NOMO-1 treated with dmso at 0.1 percent for 144 hours (cell line): Measurements from ENCODE around the gene B4GALT2.

Source experiments
- DNase-seq: peaks from one replicate; lab custom pipeline; 2025; ENCODE audit not compliant: unreplicated experiment; lab: John Stamatoyannopoulos, UW

Gene B4GALT2

DNA sequence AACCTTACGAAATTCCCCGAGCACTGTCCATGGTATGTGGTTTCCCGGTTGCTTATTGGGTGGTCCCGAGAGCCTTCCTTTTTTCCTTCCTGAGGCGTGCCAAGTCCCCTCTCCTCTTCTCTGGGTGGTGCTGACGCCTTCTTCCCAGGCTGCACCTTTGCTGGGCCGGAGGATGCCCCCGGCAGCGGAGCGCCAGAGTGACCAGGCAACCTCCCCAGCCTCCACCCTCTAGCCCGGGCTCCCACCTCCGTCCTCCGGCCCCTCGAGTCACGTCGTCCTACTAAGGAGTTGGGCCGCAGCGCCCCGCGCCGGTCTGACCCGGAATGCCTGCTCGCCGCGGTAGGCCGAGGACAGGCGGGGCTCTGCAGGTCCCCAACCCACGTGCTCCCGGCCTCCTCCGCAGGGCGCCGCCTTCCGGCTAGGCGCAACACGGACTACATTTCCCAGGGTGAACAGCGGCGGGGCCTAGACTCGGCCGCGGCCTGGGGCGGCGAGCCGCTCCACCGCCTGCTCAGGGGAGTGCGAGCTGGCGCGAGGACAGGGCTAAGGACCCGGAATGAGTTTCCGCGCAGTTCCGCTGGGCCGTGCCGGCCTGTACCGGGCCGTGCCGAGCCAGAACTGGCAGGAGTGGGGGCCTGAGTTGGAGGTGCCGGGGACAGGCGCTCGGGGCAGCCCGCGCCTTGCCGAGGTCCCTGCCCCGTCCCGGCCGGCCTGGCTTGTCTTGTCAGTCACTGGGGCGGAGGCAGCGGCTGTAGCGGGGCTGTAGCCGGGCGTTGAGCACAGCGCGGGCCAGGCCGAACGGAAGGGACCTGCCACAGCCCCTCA, 32.6 kb upstream of the B4GALT2 start, which contains the start of gene IPO13:
Gene IPO13 (plus strand): TSS at position 715 of the 825 bp plus-strand sequence. CDS start 651 bp downstream, outside the sequence.
- DNase-seq, result peak; percentile 98

DNA sequence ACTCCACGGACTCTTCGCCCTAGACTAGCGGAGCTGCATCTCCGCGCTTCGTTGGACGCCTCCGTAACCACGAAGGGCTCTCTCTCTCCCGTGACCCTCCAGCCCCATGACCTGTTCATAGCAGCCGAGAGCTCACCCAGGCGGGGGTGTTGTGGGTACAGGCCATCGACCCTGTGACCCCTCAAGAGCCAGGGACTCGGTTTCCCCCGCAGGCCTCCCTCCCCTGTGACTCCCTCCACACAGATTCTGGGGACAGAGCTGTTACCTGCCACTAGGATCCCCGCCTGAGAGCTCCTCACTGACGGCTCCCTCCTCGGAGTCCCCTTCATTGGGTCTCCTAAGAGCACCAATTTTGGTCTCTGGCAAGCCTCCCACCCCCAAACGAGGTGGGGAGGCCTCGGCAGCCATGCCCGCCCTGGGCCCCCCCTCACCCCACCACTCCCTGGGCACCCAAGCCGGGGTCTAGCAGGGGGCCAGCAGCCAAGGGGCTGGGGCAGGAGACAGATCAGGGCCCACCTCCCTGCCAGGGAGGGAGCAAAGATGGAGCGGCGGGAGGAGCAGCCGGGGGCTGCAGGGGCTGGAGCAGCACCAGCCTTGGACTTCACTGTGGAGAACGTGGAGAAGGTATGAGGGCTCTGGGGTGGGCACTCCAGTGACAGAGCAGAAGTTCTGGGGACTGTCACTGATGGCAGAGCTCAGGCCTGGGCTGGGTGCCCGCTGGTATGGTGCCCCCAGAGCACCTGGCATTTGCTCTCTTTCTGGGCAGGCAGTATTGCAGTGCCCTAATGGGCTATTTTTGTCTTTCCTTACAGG, 31.7 kb upstream of the B4GALT2 start:
- no peak for DNase-seq

DNA sequence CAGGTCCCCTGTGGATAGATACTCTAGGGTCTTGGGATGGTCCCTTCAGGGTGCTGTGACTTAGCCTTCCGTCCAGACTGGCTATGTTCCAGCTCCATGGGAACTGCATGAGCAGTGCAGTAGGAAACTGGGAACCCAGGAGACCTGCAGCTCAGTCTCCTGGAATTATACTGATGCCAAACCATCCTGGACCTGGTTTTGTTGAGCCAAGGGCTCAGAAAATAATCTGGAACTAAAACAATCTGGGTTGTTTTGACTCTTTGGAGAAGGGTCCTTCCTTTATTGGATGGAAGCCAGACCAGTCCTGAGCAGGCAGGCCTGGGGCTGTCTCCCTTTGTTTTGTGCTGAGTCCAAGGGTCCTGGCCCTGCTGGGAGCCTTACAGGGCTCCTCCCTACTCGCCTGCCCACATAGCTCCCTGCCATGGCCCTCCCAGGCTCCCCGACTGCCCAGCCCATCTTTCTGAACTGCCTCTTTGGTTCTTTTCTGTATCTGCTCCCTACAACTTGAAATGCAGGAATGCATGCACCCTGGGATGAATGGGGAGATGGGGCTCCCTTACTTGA, 31.1 kb upstream of the B4GALT2 start:
- DNase-seq, result no peak

DNA sequence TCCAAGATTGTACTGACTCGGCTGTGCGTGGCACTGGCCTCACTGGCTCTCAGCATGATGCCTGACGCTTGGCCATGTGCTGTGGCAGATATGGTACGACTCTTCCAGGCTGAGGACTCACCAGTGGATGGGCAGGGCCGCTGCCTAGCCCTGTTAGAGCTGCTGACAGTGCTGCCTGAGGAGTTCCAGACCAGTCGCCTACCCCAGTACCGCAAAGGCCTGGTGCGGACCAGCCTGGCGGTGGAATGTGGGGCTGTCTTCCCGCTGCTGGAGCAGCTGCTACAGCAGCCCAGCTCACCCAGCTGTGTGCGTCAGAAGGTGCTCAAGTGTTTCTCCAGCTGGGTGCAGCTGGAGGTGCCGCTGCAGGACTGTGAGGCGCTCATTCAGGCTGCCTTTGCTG, 29.3 kb upstream of the B4GALT2 start:
- DNase-seq, result no peak

DNA sequence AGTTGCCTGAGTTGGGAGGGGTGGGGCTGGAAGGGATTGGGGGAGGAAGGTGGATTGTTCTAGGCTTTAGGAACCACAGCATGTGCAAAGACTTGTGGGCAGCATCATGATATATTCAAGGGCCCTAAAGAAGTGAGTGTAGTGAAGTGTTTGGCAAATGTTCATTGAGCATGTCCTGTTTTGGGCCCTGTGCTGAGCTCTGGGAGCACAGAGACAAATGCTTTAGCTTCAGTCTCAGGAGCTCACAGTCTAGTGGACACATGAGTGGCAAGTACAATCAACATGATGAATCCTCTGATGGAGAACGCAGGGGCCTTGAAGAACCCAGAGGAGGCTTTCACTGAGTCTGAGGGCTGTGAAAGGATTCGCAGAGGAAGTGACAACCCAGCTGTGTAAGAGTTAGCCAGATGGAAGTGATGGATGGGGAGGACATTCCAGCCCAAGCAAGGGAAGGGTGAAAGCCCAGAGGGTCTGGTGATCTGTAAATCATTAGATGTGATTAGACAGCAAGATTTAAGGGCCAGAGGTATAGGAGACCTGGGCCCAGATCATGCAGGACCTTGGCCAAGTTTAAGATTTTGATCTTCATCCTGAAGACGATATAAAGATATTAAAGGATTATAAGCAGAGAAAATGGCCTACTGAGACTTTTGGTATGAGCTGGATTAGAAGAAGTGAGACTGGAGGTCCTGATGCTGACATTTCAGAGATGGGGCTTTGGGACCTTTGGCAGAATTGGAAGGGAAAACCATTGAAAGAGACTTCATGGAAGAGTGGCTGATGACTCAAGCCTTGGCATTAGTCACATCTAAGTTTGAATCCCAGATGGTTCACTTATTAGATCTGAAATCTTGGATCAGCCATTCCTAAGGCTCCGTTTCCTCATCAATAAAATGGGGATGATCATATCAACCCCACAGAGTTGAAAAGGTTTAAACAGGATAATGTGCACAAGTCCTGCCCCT, 27.7 kb upstream of the B4GALT2 start:
- DNase-seq, result no peak

DNA sequence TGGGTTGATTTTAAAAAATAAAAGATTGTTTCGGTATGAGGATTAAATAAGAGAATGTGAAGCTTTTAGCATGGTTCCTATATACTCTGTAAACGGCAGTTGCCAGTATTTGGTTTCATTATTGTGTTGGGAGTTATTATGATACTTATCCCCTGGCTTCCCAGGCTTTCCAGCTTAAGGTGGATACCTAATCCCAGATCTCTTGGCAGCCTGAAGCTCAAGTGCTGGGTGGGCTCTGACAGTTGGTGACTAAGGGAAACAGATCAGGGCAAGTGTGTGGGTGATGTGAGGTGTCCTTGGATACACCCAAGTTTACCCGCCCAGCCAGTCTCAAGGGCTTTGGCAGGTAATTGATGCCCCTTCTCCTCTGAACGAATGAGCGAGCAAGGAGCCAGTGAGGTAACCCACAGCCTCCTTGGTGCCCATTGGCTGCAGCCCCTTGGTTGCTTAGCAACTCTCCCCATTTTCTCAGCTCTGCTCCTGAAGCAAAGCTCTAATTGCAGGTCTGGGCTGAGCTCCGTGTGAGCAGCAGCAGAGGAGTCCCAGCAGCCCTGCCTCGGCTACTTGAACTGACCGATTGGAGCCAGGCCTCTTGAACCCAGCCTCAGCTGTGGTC, 26.2 kb upstream of the B4GALT2 start:
- DNase-seq, result no peak

DNA sequence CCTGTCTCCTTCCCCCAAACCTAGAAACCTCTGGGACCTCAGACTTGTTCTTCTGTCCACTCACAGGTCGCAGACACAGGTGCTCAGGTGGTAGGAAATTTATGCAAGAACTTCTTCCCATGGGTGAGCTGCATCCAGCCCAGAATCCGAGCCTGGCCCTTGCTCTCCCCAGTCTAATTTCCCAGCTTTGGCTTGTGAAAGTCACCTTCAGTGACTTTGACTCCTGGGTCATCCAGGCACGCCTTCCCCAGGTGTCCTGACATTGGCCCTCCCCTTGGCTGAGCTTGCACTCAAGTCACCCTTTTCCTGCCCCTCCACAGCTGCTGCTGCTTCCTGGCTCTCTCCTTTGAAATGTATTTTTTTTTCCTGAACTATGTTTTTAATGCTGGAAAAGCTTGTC, 25.6 kb upstream of the B4GALT2 start:
- DNase-seq, result no peak

DNA sequence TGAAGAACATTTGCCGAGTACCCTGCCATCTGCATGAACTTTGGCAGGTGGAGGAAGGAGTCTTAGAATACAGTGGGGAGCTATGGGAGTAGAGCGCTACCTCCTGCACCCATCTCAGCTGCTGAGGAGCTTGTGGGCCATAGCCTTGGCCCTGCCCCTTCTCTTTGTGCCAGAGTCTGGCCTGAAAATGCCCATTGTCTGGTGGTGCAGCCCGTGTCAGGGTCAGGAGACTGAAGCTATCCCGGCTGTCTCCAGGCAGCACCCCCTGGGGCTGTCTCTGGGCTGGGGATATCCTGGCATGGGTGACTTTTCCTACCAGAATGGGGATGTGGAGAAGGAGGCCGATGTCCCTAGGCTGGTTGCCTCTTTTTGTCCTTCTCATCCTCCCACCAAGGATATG, 25.0 kb upstream of the B4GALT2 start:
- DNase-seq, result no peak

DNA sequence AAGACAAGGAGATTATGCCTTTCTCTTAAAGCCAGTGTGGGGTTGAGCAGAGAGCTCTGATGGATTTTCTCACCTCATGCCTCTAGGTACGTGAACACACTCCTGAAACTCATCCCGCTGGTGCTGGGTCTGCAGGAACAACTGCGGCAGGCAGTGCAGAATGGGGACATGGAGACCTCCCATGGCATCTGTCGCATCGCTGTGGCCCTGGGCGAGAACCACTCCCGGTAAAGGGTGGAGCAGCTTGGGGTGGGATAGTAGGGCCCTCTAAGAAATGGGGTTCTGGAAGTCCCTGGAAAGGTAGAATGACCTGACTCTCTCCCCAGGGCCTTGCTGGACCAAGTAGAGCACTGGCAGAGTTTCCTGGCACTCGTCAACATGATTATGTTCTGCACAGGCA, 22.8 kb upstream of the B4GALT2 start:
- DNase-seq, result no peak

DNA sequence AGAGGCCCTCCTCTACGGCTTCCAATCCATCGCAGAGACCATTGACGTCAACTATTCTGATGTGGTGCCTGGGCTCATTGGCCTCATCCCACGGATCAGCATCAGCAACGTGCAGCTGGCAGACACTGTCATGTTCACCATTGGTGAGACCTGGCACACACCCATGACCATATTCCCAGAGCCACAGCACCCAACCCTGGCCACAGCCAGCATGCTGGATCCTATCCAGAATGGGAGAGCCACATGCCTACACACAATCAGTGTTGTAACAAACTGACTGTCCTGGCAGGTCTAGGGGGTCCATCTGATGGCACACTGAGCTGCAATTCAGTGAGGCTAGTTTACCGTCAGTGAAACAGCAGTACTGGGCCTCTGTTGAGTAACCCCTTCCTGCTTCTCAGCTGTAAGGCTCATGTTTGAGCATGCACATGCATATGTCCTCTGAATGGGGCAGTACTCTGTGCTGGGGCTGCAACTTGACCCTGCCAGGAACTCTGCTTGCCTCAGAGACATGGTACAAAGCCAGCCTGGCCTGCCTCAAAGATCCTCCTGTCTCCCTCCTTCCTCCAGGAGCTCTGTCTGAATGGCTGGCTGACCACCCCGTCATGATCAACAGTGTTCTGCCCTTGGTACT, 21.5 kb upstream of the B4GALT2 start:
- no peak for DNase-seq

DNA sequence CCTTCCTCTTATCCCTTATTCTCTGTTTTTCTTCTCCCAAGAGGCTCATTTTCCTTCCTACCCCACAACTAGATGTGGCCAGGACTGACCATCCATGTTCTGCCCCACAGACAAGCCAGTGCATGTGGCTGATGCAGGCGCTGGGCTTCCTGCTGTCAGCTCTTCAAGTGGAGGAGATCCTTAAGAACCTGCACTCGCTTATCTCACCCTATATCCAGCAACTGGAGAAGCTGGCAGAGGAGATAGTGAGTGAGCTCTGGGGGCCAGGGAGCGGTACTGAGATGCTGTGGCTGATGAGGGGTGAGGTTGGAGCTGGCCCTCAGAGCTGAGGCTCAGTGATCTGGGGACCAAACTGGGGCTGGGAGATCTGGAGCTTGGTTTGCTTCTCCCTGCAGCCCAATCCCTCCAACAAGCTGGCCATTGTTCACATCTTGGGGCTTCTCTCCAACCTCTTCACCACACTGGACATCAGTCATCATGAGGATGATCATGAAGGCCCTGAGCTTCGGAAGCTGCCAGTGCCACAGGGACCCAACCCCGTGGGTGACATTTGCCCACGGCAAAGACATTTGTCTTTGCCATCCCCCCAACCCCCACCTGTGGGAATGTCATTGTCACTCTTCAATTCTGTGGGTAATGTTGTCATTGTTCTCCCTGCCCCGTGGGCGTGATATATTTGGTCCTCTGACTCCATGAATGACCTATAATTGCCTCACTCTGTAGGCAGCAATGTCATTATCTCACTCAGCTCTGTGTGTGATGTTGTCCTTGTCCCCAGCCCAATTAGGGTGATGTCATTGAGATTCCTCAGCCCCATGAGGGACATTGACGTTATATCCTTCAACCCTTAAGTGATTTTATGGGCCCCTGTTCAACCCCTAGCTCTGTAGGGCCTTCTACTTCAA, 20.4 kb upstream of the B4GALT2 start:
- no peak for DNase-seq

DNA sequence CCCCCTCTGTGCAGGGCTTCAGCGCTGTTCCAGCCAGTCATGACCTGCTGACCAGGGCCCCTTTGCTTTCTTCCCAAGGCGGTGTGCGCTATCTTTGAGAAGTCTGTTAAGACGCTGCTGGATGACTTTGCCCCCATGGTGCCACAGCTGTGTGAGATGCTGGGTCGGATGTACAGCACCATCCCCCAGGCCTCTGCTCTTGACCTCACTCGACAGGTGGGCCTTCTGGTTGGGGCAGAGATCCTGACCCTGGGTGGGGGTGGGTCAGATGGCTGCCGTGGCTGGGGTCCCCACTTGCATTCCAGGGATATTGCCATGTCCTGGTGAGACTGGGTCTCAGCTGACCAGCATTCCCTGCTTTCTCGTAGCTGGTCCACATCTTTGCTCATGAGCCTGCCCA, 18.2 kb upstream of the B4GALT2 start:
- DNase-seq, result no peak

DNA sequence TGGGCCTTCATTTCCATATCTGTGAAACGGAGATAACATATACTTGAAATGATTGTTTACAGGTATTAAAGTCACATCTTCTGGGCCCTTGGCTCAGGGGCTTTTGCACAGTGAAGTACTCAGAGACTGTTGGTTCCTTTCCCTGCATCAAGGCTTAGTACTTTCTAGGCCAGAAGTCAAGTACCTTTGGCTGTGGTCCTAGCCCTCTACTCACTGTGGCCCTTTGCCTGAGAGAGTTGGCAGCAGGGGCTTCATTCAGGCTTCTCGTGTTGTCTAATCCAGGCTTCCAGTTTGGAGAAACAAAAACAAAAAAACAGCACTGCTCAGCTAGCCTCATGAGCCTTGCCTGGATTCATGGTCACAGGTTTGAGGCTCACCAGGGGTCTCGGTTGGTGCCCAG, 17.3 kb upstream of the B4GALT2 start:
- DNase-seq, result no peak

DNA sequence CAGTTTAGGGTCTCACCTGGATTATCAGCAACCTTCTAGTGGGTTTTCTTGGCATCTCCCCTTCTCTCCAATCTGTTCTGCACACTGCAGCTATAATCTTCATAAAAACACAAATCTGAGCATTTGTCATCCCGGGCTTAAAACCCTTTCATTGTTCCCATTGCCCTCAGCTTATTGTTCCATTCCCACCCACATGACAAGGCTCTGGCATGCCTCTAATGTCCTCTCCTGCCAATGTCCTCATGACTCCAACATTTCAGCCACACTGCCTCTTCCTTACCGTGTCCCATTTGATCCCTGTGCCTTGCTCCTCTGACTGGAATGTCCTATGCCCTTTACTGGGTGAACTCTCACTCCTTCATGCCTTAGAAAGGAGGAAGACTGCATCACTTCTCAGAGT, 16.7 kb upstream of the B4GALT2 start:
- no peak for DNase-seq

DNA sequence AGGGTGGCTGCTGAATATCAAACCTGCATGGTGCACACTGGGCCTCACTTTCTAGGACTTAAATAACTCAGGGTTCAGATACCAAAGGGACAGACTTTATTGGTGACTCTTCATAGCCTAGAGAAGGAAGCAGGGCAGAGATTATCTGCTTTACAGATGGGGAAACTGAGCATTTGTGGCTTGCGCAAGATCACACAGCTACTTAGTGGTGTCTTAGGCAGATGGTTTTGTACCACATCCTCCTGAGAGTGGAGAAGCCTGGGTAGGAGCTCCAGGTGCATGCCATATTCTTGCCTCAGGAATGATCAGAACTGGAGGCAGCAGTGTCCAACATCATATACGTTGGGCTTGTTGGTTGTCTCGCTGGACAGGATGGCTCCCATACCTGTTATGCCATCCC, 16.0 kb upstream of the B4GALT2 start:
- DNase-seq, result no peak

DNA sequence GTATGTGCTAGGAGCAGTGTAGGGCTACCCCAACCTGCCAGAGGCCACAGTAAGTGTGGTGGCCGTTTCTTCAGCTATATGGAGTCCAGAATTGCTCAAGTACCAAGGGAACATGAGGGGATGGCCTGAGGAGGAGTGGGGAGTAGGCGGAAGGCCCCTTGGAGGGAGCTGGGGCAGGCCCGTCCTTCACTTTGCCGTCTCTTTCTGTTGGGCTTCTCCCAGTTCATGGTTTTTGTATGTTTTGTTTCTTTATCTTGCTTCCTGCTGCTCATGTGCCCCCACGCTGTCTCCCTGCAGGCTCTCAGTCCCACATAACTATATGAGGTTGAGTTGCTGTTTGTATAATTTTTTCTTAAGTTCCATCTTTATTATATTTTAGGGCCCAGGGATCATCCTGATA, 15.1 kb upstream of the B4GALT2 start:
- no peak for DNase-seq

DNA sequence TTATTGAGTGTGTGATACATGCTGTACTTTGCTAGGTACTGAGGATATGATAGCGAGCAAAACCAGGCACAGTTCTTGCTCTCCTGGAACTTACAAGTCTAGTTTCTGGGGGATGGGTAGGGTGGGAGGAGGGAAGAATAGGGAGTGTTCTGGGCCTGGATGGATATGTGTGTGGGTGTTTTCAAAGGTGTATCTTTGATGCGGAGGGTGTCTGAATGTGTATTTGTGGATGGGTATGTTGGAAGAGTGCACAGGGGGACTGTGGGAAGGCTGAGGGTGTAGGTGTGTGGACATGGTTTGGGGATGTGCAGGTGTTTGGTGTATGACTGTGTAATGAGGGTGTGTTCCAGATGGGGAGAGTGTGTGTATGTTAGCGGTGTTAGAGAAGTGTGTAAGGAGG, 13.7 kb upstream of the B4GALT2 start:
- DNase-seq, result no peak

DNA sequence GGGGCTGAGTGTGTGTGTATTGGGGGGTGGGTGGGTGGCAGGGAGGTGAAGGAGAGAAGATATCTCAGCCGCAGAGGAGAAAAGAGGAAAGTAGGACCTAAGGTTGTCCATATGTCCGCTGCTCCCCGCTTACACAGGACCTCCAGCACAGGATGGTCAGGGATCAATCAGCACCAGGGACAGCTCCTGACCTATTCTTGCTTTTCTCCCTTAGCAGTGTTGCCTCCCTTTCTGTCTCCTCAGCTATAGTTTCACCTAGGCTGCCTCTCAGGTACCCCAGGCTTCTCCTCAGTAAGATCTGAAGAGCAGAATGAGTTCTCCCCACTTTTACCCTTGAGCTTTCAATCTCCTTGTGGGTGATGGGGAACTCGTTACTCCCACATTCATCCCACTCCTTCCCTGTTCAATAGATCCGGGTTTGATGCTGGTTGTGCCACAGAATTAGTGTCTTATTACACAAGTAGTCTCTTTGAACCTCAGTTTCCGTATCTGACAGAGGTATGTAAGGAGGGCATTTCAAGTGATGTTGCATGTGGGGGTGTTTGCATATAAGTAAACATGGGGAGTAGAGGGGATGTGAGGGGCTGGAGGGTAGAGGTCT, 10.6 kb upstream of the B4GALT2 start:
- no peak for DNase-seq

DNA sequence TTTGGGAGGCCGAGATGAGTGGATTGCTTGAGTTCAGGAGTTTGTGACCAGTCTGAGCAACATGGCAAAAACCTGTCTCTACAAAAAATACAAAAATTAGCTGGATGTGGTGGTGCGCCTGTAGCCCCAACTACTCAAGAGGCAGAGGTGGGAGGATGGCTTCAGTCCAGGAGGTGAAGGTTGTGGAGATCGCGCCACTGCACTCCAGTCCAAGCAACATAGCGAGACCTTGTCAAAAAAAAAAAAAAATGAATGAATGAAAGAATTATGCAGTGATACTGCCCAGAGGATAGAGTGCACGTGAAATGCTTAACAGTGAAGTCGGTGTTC, 9.6 kb upstream of the B4GALT2 start:
- DNase-seq, result no peak
